ENCODE measurements around the gene ISCA1.

Gene ISCA1

DNA sequence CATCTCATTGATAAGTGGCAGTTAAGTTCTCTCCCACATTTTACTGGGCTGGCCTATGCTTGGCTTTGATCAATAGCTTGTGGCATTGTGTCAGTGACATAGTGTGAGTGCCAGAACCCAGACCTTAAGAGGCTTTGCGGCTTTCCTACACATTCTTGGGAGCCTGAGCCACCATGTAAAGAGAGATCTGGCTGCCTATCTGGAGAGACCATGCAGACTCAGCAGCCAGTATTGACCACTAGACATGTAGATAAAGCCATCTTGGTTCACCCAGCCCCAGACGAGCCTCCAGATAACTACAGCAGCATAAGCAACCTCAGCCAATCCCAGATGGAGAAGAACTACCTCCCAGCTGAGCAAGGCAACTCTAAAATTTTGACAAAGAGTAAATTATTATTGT is 51.5 kb downstream of the ISCA1 start:
- no peak for DNase-seq (ENCODE audit: low read depth)

DNA sequence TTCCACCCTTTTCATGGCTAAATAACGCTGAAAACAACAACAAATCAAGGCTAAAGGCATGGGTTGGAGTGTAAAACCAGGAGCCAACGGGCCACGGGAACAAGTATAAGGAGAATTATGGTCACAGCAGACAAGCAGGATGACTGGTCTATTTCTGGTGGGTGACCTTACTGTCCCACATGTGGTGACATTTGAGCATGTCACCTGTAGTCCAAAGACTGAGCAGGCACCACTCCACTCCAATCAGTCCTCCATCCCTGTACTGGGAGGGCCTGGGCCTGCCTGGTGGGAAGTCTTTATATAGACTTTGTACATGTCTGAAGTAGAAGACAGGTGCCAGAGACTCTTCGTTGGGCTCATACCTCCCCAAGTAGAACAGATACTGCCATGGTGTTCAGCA is 59.7 kb downstream of the ISCA1 start:
- DNase-seq (ENCODE audit: low read depth): no peak

DNA sequence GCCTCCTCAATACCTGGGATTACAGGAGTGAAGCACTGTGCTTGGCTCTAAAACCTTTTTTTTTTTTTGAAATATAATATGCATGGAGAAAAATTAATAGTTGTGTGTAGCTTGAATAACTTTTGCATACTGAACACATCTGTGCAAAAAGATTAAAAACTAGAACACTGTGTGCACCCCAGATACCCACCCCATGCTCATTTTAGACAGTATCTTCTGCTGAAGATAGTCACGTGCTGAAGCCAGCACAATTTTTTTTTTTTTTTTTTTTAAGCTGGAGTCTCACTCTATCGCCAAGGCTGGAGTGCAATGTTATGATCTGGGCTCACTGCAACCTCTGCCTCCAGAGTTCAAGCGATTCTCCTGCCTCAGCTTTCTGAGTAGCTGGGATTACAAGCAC is 62.7 kb downstream of the ISCA1 start:
- no peak for DNase-seq (ENCODE audit: low read depth)

DNA sequence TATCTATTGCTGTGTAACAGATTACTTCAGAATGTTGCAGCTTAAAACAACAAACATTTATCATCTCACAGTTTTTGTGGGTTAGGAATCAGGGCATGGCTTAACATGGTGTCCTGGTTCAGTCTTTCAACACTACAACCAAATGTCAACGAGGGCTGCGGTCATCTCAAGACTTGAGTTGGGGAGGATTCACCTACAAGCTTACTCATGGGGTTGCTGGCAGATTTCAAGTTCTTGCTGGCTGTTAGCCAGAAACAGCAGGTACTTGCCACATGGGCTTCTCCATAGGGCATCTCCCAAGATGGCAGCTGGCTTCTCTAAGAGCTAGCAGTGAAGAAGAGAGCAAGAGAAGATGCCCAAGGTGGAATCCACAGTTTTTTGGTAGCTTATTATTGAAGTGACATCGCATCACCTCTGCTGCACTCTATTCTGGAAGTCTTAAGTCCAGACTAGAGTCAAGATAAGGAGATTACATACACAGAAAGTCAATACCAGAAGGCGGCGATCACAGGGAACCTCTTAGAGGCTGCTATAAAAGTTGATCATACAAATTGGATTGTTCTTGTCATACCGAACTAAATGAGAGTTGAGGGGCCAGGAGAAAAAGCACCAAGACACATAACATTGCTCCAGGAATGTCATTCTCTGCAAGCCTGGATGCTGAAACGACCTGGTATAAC is 65.1 kb downstream of the ISCA1 start:
- DNase-seq (ENCODE audit: low read depth): no peak

All from GM04504 (cell line).